Common myeloid progenitor, CD34-positive (primary cell): ENCODE results near the gene TSPAN31.
"Not testable (repeated sequence)": the region's sequence is repeated elsewhere in the genome, so short reads cannot be mapped to it uniquely, and the experiment has no call there.

ENCODE experiments used
- CTCF ChIA-PET: fragments of 350-600 bp; sonication (Branson Sonifier 250); formaldehyde crosslinking; loops from one replicate; lab custom pipeline; 2021; ENCODE audit warnings: antibody characterized with exemption; lab: Charles Lee
- POLR2A ChIA-PET: fragments of 350-600 bp; sonication (Branson Sonifier 250); formaldehyde crosslinking; loops from one replicate; lab custom pipeline; 2021; ENCODE audit warnings: antibody characterized with exemption; lab: Charles Lee
- DNase-seq, 3 donors: peaks; one replicate each; pipeline versions ENCODE4 v3.0.0 to v3.0.0-alpha.2; 2013
- H3K27ac ChIP-seq, 2 experiments: 1 replicate in 1 of 2; 2 replicates in 1 of 2; pipeline ENCODE4 v1.7.0; 2013; ENCODE audit warnings: inconsistent platforms in 2 of 2, low read length in 2 of 2, mild to moderate bottlenecking in 2 of 2, low read depth in 1 of 2, moderate library complexity in 1 of 2; ENCODE audit not compliant: severe bottlenecking in 2 of 2, insufficient read depth in 1 of 2, poor library complexity in 1 of 2
- H3K27me3 ChIP-seq, 5 experiments: replicated peaks in 2 of 5; 1 replicate in 3 of 5; 2 replicates in 2 of 5; pipeline versions ENCODE4 v1.6.1 to v1.7.0; 2013; ENCODE audit warnings: low read length in 4 of 5, mild to moderate bottlenecking in 2 of 5, moderate library complexity in 2 of 5, inconsistent platforms in 1 of 5; ENCODE audit not compliant: insufficient read depth in 5 of 5, control insufficient read depth in 4 of 5
- H3K36me3 ChIP-seq, 4 experiments: 1 replicate in 2 of 4; 2 replicates in 2 of 4; pipeline versions ENCODE4 v1.6.1 to v1.7.0; 2013; ENCODE audit warnings: low read length in 3 of 4, control low read depth in 1 of 4, mild to moderate bottlenecking in 1 of 4; ENCODE audit not compliant: control insufficient read depth in 4 of 4, insufficient read depth in 4 of 4
- H3K4me1 ChIP-seq, 4 experiments: 1 replicate in 3 of 4; 2 replicates in 1 of 4; pipeline versions ENCODE4 v1.6.1 to v1.7.1; 2013; ENCODE audit warnings: low read length in 3 of 4, mild to moderate bottlenecking in 3 of 4, control low read depth in 1 of 4, inconsistent platforms in 1 of 4, moderate library complexity in 1 of 4; ENCODE audit not compliant: control insufficient read depth in 4 of 4, insufficient read depth in 4 of 4; ENCODE audit errors: control extremely low read depth in 1 of 4
- H3K4me3 ChIP-seq, 7 experiments: 1 replicate in 4 of 7; 2 replicates in 3 of 7; pipeline versions ENCODE4 v1.5.1 to v1.7.0; 2013; ENCODE audit warnings: mild to moderate bottlenecking in 7 of 7, low read length in 6 of 7, moderate library complexity in 6 of 7, inconsistent platforms in 2 of 7, low read depth in 2 of 7, control low read depth in 1 of 7; ENCODE audit not compliant: insufficient read depth in 4 of 7, control insufficient read depth in 1 of 7; ENCODE audit errors: extremely low read depth in 1 of 7
- H3K9me3 ChIP-seq, 5 experiments: 1 replicate in 4 of 5; 2 replicates in 1 of 5; pipeline versions ENCODE4 v1.6.1 to v1.7.1; 2013; ENCODE audit warnings: low read length in 4 of 5, mild to moderate bottlenecking in 2 of 5, inconsistent platforms in 1 of 5, low read depth in 1 of 5, moderate library complexity in 1 of 5; ENCODE audit not compliant: control insufficient read depth in 4 of 5, insufficient read depth in 2 of 5; ENCODE audit errors: control extremely low read depth in 1 of 5
- WGBS: methylation state at CpG from one replicate; pipeline ENCODE4 v1.1.5; 2013; ENCODE audit not compliant: insufficient coverage; 5-methylcytosine and 5-hydroxymethylcytosine counted together

Gene TSPAN31

GRCh38 chr12:57708296-57708695, 36.5 kb upstream of the TSPAN31 start:
- Histone ChIP-seq H3K27me3 (no peaks in the 10 kb centered on the region), H3K9me3 (peaks cover 1 to 14% (median 2%) of the 10 kb centered on the region in 5 experiments), H3K4me3 (no peak overlapping the region), H3K27ac (no peak overlapping the region), H3K36me3 (peaks cover 10 to 42% (median 19%) of the 10 kb centered on the region in 4 experiments), H3K4me1 (peaks cover 0 to 3% (median 0%) of the 10 kb centered on the region in 4 experiments)
- ChIA-PET POLR2A (interaction anchor here (1.3 kb wide), 1 partner anchor 14 kb away, joined by 3 read pairs; the partner anchor contains the start of gene OS9), CTCF (interaction anchor here (0.6 to 2.7 kb wide), 3 partner anchors 11 to 35 kb away, joined by 3 to 8 read pairs (median 3); no protein-coding TSS in a partner anchor)
- DNase-seq: no peak
- no CpG with 5 or more reads among the region's 2 CpGs for WGBS

- 100% methylated on average over 2 of the region's 3 CpGs for WGBS
Observed at GRCh38 chr12:57712701-57713100, 32.1 kb upstream of the TSPAN31 start.

DNA sequence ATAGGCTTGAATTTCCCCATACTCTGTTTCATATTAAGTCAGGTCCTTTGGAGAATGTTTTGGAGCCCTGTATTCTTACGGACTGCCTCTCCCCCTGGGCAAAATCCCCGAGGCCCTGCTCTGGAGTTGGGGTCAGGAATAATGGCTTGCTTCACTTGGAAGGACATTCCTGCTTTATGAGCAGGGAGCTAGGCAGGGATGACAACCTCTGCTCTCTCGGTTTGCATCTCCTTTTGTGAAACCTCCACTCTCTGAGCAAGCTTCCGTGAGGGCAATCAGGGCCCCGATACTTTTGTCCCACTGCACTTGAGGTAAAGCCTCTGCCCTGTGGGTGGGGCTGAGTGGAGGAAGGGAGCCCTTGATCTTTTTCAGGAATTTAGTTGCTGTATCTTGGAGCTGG, 31.6 kb upstream of the TSPAN31 start:
- ChIA-PET POLR2A (no interaction called here), CTCF (interaction anchor here (1.1 to 1.4 kb wide), 4 partner anchors 10 to 44 kb away, joined by 3 to 5 read pairs (median 4); no protein-coding TSS in a partner anchor)
- Histone ChIP-seq H3K36me3 (peaks cover 23 to 49% (median 31%) of the 10 kb centered on the region in 4 experiments), H3K4me1 (peaks cover 0 to 3% (median 0%) of the 10 kb centered on the region in 4 experiments), H3K4me3 (no peak overlapping the region), H3K9me3 (peaks cover 0 to 6% (median 0%) of the 10 kb centered on the region in 5 experiments), H3K27me3 (no peaks in the 10 kb centered on the region), H3K27ac (no peak overlapping the region)
- DNase-seq: no peak
- WGBS: 100% methylated on average over 4 of the region's 5 CpGs

More at GRCh38 chr12:57712701-57713100, 32.1 kb upstream of the TSPAN31 start:
- DNase-seq: no peak
- no peak overlapping the region for H3K4me3 ChIP-seq
- H3K27me3 ChIP-seq: no peaks in the 10 kb centered on the region
- no peak overlapping the region for H3K27ac ChIP-seq
- H3K4me1 ChIP-seq: peaks cover 0 to 3% (median 0%) of the 10 kb centered on the region in 4 experiments
- POLR2A ChIA-PET: no interaction called here
- CTCF ChIA-PET: interaction anchor here (1.1 to 1.3 kb wide), 2 partner anchors 10 to 16 kb away, joined by 3 to 4 read pairs; no protein-coding TSS in a partner anchor
- H3K36me3 ChIP-seq: peaks cover 20 to 44% (median 27%) of the 10 kb centered on the region in 4 experiments
- peaks cover 0 to 6% (median 0%) of the 10 kb centered on the region in 5 experiments for H3K9me3 ChIP-seq

DNA sequence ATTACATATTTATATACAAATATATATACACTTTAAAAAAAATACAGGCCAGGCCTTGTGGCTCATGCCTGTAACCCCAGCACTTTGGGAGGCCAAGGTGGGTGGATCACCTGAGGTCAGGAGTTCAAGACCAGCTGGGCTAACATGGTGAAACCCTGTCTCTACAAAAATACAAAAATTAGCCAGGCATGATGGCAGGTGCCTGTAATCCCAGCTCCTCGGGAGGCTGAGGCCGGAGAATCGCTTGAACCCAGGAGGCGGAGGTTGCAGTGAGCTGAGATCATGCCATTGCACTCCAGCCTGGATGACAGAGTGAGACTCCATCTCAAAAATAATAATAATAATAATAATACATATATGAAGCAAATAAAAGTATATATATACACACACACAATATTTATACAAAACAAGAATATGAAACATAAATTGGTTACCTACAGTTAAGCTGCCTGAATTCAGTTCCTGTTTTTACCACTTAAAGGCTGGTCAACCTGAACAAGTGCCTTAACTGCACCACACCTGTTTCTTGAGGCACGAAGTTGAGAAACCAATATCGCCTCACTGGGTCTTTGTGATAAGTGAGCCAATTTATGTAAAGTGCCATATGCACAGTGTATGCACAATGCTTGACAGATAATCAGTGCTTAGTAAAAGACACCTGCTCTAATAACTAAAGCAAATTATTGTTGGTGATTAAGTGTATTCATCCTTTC, 29.6 kb upstream of the TSPAN31 start:
- H3K27me3 ChIP-seq, H3K9me3 ChIP-seq, CTCF ChIA-PET, H3K4me3 ChIP-seq, POLR2A ChIA-PET, H3K27ac ChIP-seq, DNase-seq, H3K4me1 ChIP-seq: not testable (repeated sequence)
- peaks cover 27 to 69% (median 49%) of the 10 kb centered on the region in 4 experiments for H3K36me3 ChIP-seq
- WGBS: 87% methylated on average over 5 of the region's 6 CpGs

- DNase-seq: no peak
- Histone ChIP-seq H3K27ac (no peak overlapping the region), H3K4me1 (no peaks in the 10 kb centered on the region), H3K9me3 (peaks cover 0 to 6% (median 0%) of the 10 kb centered on the region in 5 experiments), H3K36me3 (peaks cover 27 to 73% (median 54%) of the 10 kb centered on the region in 4 experiments), H3K4me3 (no peak overlapping the region), H3K27me3 (no peaks in the 10 kb centered on the region)
- 100% methylated on average over 4 of the region's 12 CpGs for WGBS
- ChIA-PET CTCF (no interaction called here), POLR2A (no interaction called here)
Observed at GRCh38 chr12:57715786-57716185, 29.1 kb upstream of the TSPAN31 start.

DNA sequence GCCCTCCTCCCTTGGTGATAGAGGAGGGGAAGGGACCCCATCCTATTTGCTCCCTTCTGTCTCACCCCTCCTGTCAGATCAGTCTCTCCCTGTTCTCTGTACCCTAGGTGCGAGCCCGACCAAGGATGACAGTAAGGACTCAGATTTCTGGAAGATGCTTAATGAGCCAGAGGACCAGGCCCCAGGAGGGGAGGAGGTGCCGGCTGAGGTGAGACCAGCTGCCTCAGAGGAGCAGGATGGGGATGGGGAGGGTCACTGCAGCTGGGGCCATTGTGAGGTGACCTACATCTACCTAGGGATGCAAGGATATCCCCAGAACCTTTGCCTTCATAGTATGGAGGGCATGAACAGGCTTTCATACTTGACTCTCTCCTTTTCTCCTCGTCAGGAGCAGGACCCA, 28.5 kb upstream of the TSPAN31 start:
- ChIA-PET POLR2A (no interaction called here), CTCF (no interaction called here)
- H3K27ac ChIP-seq: no peak overlapping the region
- H3K27me3 ChIP-seq: no peaks in the 10 kb centered on the region
- DNase-seq: no peak
- H3K4me3 ChIP-seq: no peak overlapping the region
- peaks cover 0 to 6% (median 0%) of the 10 kb centered on the region in 5 experiments for H3K9me3 ChIP-seq
- WGBS: 100% methylated on average over 1 of the region's 4 CpGs
- peaks cover 30 to 76% (median 57%) of the 10 kb centered on the region in 4 experiments for H3K36me3 ChIP-seq
- H3K4me1 ChIP-seq: no peaks in the 10 kb centered on the region

DNA sequence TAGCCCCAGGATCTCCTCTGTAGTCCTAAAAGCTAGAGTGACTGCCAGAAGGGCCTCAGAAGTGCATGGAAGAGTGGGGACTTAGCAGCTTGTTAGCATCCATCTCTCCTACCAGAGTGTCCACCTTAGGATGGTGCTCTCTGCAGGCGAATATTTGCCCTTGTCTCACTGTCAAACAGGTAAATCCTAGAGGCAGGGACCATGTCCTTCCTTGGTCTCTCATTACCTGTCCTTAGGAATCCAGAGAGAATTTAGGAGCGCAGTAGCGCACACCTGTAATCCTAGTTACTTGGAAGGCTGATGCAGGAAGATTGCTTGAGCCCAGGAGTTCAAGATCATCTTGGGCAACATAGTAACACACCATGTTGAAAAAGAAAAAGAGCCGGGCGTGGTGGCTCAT, 27.7 kb upstream of the TSPAN31 start:
- H3K27ac ChIP-seq: no peak overlapping the region
- POLR2A ChIA-PET: no interaction called here
- CTCF ChIA-PET: no interaction called here
- no peak overlapping the region for H3K4me3 ChIP-seq
- H3K36me3 ChIP-seq: peaks cover 31 to 76% (median 59%) of the 10 kb centered on the region in 4 experiments
- H3K9me3 ChIP-seq: peaks cover 0 to under 1% (median 0%) of the 10 kb centered on the region in 5 experiments
- no peaks in the 10 kb centered on the region for H3K4me1 ChIP-seq
- H3K27me3 ChIP-seq: no peaks in the 10 kb centered on the region
- 100% methylated on average over 3 of the region's 5 CpGs for WGBS
- DNase-seq: no peak
